Endothelial cell of hepatic sinusoid (primary cell): ENCODE results near the gene DNPH1.

Experiments used
- in situ Hi-C: cut with HindIII; loops from 2 replicates; pipeline ENCODE4 v1.10.0; 2017; ENCODE audit warnings: low sequenced_read_pairs

Gene DNPH1, protein sequence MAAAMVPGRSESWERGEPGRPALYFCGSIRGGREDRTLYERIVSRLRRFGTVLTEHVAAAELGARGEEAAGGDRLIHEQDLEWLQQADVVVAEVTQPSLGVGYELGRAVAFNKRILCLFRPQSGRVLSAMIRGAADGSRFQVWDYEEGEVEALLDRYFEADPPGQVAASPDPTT

GRCh38 chr6:43228951-43229802, at the start of gene DNPH1:
DNPH1 (minus strand) TSS chr6:43229481; CDS start chr6:43229456, 25 bp downstream.
- in situ Hi-C loops, result no loop called here

- in situ Hi-C loops, result no loop called here
Observed at GRCh38 chr6:43278524-43279078, 49.3 kb upstream of the DNPH1 start.

GRCh38 chr6:43277643-43278523, 48.6 kb upstream of the DNPH1 start:
- in situ Hi-C loops, result no loop called here

DNA sequence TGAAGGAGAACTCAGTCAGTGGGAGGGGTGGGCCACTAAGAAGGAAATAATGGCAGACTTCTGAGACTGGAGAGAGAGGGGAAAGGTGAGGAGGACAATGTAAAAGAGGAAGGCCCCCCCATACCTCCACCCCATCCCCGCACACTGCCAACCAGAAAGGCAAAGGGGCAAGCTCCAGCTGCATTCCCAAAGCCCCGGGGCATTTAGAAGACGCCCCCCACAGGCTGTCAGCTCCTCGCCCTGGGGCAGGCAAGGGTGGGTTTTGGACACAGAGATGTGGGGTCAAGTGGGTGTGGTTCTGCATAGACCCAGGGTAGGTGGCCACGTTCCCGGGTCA, 48.0 kb upstream of the DNPH1 start:
- in situ Hi-C loops, result no loop called here

- in situ Hi-C loops, result no loop called here
Observed at GRCh38 chr6:43276577-43277305, 47.5 kb upstream of the DNPH1 start.

DNA sequence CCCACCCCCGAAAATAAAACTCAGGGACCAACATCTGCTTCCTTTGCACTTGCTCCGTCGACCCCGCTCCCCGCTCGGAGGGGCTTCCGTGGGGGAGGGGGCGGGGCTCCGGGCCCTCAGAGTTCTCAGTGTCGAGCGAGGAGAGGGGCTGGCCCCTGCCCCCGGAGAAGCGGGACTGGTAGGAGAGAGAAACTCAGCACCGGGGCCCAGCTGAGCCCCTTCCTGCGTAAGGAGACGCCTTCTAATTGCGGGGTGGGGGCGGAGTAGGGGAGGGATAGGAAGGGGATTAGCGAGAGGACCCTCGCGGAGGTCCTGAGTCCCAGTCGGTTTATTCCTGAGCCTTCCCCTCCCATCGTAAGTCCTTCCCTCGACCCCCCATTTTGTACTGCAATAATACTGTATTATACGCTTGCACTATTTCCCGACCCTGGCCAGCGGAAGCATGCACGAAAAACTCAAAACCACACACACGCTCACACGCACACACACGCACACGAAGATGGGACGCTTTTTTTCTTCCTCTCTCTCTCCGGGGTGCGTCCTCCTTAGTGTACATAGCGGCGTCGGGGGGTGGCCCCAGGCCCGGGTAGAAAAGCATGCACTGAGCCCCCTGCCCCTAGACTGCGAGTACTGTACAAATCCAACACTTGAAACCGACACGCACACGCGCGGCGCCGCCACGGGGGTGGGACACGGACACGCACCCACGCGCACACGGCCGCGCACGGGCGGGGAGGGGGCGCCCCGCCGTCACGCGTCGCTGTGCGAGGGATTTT, 46.7 kb upstream of the DNPH1 start:
- in situ Hi-C loops, result no loop called here

DNA sequence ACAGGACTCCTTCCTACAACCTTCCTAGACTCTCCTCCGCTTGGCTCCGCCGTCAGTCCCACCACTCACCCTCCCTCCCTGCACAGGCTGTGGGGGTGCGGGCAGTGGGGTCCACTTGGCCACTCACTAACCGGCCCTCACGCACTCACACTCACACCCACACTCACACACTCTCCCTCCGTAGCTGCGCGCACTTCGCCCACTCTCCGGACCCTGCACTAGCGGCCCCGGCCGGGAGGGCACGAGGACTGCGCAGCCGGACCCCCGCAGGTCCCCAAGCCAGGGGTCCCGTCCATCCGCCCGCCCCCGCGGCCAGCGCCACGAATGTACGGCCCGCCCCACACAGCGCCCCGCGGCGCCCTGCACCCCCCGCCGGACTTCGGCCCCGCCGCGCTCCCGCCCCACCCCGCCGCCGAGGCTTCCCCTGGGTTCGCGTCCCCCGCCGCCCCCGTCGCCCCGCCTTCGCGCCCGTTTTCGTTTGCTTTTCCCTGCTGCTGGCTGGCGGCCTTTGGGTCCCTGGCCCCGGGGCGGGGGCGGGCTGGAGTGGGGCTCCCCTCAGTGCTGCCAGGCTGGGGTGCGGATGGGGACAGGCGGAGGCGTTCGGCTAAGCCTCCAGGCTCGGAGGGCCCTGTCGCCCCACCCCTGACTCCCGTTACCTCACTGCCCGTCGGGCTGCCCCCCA, 45.8 kb upstream of the DNPH1 start:
- in situ Hi-C loops, result no loop called here

- in situ Hi-C loops, result no loop called here
Observed at GRCh38 chr6:43274127-43274915, 45.0 kb upstream of the DNPH1 start.

DNA sequence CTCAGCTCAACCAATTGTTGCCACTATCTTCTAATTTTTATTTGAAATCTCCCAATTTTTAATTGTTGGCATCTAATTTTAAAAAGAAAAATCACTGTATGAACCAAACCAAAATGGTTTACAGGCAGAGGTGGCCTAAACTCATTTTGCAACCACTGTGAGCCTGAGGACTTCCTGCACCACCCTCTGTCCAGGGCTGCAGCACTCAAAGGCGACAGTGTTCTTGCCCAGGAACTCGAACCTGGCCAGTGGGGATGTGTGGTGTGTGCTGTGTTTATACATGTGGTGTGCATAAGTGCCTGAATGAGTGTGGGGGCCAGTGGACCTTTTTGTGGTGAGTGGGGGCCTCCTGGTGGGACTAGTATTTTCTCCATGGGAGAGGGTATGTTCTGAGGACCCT, 44.4 kb upstream of the DNPH1 start:
- in situ Hi-C loops, result no loop called here

- in situ Hi-C loops, result no loop called here
Observed at GRCh38 chr6:43271944-43272343, 42.7 kb upstream of the DNPH1 start.

DNA sequence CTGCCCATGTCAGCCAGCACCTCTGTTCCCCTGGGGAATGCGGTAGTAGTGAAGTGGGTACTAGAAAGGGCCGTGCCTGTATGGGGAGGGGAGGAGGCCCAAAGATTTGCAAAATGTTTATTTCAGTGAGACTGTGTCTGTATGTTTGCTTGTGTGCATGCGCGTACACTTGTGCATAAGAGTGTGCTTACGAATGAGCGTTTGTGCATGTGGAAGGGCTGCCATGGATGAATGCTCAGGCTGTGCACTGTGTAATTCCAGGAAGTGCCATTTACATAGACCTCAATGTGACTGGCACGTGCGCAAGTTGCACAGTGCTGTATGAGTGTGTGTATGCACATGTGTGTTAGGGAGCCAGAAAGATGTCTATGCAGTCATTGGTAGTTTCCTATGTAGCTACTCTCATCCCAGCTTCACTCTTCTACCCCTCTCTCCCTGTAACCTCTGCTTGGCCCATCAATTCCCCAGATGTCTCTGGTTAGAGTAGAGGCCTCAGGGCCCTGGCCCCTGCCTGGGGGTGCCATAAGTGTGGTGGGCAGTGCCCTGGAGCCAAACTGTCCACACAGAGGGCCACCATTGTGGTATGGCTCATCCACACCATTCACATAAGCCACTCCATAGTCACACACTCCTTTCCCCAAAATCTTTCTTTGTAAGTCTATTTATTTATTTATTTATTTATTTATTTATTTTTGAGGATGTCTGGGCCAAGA, 42.0 kb upstream of the DNPH1 start:
- in situ Hi-C loops, result no loop called here

DNA sequence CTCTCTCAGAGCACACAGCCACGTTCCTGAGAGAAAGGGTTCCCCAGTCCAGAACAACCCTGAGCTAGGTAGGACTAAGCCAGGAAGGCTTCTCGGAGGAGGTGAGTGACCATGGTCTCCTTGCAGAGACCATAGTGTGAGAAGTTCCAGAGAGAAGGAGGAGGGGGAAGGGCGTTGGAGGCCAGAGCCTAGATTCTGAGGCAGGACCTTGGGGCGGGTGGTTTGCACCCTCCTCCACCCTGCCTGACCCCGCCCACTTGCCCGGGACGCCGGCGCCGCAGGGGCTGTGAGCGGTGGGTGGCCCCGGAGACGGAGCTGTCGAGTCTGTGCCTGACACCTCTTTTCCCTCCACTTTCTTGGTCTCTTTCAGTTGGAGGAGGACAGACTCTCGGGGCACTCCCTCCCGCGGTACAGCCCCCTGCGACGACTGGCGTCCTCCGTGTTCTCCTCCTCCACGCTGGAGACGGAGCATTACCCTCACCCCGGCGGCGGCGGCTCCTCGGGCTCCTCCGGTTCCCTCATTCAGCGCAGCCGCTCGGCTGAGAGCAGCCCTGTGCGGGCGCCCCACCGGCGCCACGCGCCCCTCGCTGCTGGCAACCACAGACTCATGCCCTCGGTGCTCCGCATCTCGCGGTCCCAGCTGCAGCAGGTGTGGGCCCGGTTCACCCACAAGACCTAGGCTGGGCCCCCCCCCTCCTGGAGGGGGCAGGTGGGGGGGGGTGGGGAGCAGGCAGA, 40.2 kb upstream of the DNPH1 start:
- in situ Hi-C loops, result no loop called here

GRCh38 chr6:43268782-43269272, 39.5 kb upstream of the DNPH1 start:
- in situ Hi-C loops, result no loop called here

- in situ Hi-C loops, result no loop called here
Observed at GRCh38 chr6:43268355-43268700, 39.0 kb upstream of the DNPH1 start.

DNA sequence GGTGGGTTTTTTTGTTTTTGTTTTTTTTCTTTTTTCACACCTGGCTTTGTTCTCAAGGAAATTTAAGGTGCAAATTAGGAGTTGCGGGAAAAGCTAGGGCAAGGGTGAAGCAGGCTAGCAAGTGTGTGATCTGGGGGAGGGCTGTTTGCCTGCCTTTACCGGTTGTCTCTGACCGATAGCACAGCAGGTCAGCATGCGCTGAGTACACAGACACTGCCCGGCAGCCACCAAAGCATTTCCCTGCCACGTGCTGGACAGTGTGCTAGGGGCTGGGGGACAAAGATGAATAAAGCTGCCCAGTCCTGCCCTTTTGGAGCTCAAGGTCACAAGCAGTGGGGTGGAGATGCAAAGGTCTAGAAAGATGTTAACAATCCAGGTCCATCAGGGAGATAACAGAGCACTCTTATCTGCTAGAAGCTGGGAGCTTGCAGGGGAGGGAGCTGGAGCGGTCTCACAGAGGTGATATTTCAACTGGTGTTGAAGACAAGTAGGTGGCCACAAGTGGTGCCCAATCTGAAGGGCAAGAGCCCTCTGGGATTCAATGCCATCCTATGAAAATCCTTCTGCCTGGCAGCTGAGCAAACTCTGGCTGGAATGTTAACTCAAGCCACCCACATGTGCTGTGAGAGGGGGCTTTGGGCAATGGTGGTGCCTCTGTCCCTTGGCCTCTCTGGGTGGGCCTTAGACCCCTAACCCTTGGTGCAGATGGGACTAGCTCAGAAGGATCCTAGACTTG, 38.5 kb upstream of the DNPH1 start:
- in situ Hi-C loops, result no loop called here

- in situ Hi-C loops, result no loop called here
Observed at GRCh38 chr6:43265564-43265963, 36.3 kb upstream of the DNPH1 start.
